Kasumi-1 (cell line): Measurements from ENCODE around the gene PIP5KL1.

Source experiments
- DNase-seq, 2 experiments: peaks; one replicate each; lab custom pipeline; 2025; lab: John Stamatoyannopoulos, UW

The PIP5KL1 gene

GRCh38 chr9:127968042-127968441 is 37.5 kb upstream of the PIP5KL1 start:
- DNase-seq = no peak

GRCh38 chr9:127967151-127967809 is 36.7 kb upstream of the PIP5KL1 start:
- DNase-seq = no peak

- DNase-seq = no peak
Measured at GRCh38 chr9:127966416-127967150, 36.0 kb upstream of the PIP5KL1 start.

- no peak for DNase-seq
Measured at GRCh38 chr9:127965953-127966352, 35.4 kb upstream of the PIP5KL1 start.

- no peak for DNase-seq
Measured at GRCh38 chr9:127963359-127964064, 32.9 kb upstream of the PIP5KL1 start.

- no peak for DNase-seq
Measured at GRCh38 chr9:127963041-127963358, 32.4 kb upstream of the PIP5KL1 start.

GRCh38 chr9:127962278-127962677 is 31.7 kb upstream of the PIP5KL1 start:
- no peak for DNase-seq

GRCh38 chr9:127961613-127962155 is 31.1 kb upstream of the PIP5KL1 start:
- DNase-seq = no peak

- no peak for DNase-seq
Measured at GRCh38 chr9:127961155-127961490, 30.5 kb upstream of the PIP5KL1 start.

- no peak for DNase-seq
Measured at GRCh38 chr9:127960410-127961154, 30.0 kb upstream of the PIP5KL1 start.

GRCh38 chr9:127959841-127960409 is 29.3 kb upstream of the PIP5KL1 start:
- no peak for DNase-seq

GRCh38 chr9:127959398-127959797 is 28.8 kb upstream of the PIP5KL1 start:
- DNase-seq = no peak

GRCh38 chr9:127958728-127959127 is 28.2 kb upstream of the PIP5KL1 start:
- no peak for DNase-seq

GRCh38 chr9:127955294-127956015 is 24.9 kb upstream of the PIP5KL1 start:
- DNase-seq = peak; percentile 19 to 55

GRCh38 chr9:127954831-127955293 is 24.3 kb upstream of the PIP5KL1 start:
- no peak for DNase-seq

GRCh38 chr9:127953768-127954505 is 23.4 kb upstream of the PIP5KL1 start:
- no peak for DNase-seq

- no peak for DNase-seq
Measured at GRCh38 chr9:127953154-127953553, 22.6 kb upstream of the PIP5KL1 start.

GRCh38 chr9:127950513-127951289 is 20.1 kb upstream of the PIP5KL1 start:
- no peak for DNase-seq

- no peak for DNase-seq
Measured at GRCh38 chr9:127949827-127950512, 19.4 kb upstream of the PIP5KL1 start.
